ENCODE measurements around the gene MCTP2.
A peak's percentile ranks its signal among the peaks of the same experiment; 100 is the strongest.

Gene MCTP2

DNA sequence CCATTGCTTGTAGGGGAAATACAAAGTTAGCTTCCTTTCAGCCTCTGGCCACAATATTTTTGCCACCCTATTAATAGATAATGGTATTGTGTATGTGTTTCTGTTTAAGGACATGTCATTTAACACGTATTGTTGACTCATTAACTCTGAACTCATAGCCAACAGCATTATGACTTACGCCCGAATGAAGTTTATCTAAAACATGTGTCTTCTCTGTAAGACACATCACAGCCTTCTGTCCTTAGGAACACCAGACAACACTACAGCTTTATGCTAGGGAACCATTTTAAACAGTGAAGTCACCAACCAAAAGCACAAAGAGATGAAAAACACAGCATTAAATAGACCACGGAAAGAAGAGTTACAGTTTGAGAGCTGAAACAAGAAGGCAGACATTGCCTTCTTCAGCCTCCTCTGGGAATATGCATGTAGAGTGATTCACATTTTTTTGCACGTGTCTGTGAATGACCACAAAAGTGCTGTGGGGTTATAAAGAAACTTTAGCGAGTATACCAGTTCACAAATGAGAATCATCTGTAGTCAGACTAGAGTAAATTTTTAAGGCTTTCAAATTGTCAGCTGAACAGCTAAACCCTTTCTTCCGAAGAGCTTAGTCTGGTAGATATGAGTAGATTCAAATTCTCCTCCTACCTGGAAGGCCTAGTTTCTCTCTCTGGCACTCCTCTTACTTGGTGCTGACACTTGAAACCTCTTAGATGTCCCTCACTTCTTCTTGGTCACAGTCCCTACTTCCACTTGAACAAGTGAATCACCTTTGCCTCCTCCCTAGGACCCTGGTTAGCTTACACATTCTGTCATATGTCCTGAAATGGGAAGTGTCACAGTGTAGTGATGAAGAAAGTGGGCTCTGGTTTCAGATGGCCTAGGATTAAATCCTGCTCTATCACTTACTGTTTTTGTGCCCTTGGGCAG lies 32.2 kb downstream of the MCTP2 start:
- Histone ChIP-seq H3K4me2 (ENCODE audit: low read depth, low read length, poor library complexity, severe bottlenecking) (peak overlapping the region; percentile 90), H3K9ac (ENCODE audit: low read length) (peak overlapping the region; percentile 52), H3K27ac (ENCODE audit: low read depth, low read length) (peak overlapping the region; percentile 98)

DNA sequence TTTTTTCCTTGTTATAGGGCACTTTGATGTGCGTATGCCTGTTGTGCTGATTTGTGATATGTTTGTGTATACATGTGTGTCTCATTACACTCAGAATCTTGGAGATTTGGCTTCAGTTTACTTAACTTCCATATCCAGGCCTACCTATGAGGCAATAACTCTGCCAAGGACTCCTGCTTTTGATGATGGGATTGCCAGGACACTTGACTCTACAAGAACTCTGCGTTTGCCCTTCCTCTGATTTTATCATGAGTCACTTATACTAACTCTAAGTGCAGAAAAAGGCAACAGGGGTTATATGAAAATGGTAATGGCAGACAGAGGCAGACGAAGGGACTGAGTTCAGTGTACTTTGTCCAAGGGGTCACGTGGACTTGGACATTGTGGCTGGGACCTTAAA lies 33.6 kb downstream of the MCTP2 start:
- Histone ChIP-seq H3K79me2 (ENCODE audit: insufficient read depth, low read length) (peaks cover 99% of the 10 kb centered on the region), H3K4me2 (ENCODE audit: low read depth, low read length, poor library complexity, severe bottlenecking) (peak overlapping the region; percentile 90), H3K36me3 (ENCODE audit: low read length) (peaks cover 9% of the 10 kb centered on the region; the same call in 1 of the 2 replicates), H3K27ac (ENCODE audit: low read depth, low read length) (peak overlapping the region; percentile 98), H3F3A (ENCODE audit: insufficient read depth) (peaks cover 45% of the 10 kb centered on the region), H3K9me3 (ENCODE audit: insufficient read depth, low read length) (no peaks in the 10 kb centered on the region), H3K27me3 (ENCODE audit: low read length) (no peaks in the 10 kb centered on the region), H4K20me1 (ENCODE audit: low read depth, low read length) (no peaks in the 10 kb centered on the region), H2AFZ (ENCODE audit: low read depth, low read length, severe bottlenecking) (no peak overlapping the region), H3K9me2 (replicated peaks; ENCODE audit: insufficient read depth, low read length) (no peaks in the 10 kb centered on the region), H3K9ac (ENCODE audit: low read length) (peak overlapping the region; percentile 11), H3K4me3 (ENCODE audit: insufficient read depth, low read length, poor library complexity, severe bottlenecking) (no peak overlapping the region)
- TF ChIP-seq, protein P1, sequence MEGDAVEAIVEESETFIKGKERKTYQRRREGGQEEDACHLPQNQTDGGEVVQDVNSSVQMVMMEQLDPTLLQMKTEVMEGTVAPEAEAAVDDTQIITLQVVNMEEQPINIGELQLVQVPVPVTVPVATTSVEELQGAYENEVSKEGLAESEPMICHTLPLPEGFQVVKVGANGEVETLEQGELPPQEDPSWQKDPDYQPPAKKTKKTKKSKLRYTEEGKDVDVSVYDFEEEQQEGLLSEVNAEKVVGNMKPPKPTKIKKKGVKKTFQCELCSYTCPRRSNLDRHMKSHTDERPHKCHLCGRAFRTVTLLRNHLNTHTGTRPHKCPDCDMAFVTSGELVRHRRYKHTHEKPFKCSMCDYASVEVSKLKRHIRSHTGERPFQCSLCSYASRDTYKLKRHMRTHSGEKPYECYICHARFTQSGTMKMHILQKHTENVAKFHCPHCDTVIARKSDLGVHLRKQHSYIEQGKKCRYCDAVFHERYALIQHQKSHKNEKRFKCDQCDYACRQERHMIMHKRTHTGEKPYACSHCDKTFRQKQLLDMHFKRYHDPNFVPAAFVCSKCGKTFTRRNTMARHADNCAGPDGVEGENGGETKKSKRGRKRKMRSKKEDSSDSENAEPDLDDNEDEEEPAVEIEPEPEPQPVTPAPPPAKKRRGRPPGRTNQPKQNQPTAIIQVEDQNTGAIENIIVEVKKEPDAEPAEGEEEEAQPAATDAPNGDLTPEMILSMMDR (IDR thresholded peaks at IDR 0.05; ENCODE audit: insufficient read depth, low read length, poor library complexity, severe bottlenecking) = no peak
- no peak for TF ChIP-seq EZH2phosphoT487 (conservative IDR thresholded peaks at IDR 0.05; ENCODE audit: low read length)

More for the DNA sequence above, 32.2 kb downstream of the MCTP2 start:
- Histone ChIP-seq H3K4me3 (ENCODE audit: insufficient read depth, low read length, poor library complexity, severe bottlenecking) (peak overlapping the region; percentile 18), H3K9me2 (replicated peaks; ENCODE audit: insufficient read depth, low read length) (no peaks in the 10 kb centered on the region), H2AFZ (ENCODE audit: low read depth, low read length, severe bottlenecking) (no peak overlapping the region), H3K27me3 (ENCODE audit: low read length) (no peaks in the 10 kb centered on the region), H3F3A (ENCODE audit: insufficient read depth) (peaks cover 59% of the 10 kb centered on the region), H3K36me3 (ENCODE audit: low read length) (0 out of 2 replicates have a peak, but pooled peaks cover 5% of the 10 kb centered on the region), H3K79me2 (ENCODE audit: insufficient read depth, low read length) (peaks cover 97% of the 10 kb centered on the region), H3K9me3 (ENCODE audit: insufficient read depth, low read length) (no peaks in the 10 kb centered on the region), H4K20me1 (ENCODE audit: low read depth, low read length) (no peaks in the 10 kb centered on the region)
- TF ChIP-seq, protein P1 (IDR thresholded peaks at IDR 0.05; ENCODE audit: insufficient read depth, low read length, poor library complexity, severe bottlenecking) = no peak
- no peak for TF ChIP-seq EZH2phosphoT487 (conservative IDR thresholded peaks at IDR 0.05; ENCODE audit: low read length)

DNA sequence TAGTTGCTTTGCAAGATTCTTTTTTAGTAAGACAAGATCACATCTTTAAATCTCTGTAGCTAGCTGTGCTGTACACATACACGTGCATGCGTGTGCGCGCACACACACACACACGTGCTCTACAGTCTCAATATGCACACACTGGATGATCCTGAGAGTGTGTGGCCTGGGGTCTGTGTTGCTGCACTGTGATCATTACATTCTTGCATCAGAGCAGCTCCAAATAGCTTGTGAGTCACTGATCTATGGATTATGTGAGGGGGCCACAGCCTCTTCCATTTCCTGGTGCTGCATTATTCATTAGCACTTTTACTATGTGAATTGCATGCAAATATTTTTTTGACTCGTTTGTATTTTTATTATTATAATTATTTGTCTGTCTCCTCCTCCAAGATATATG lies 34.6 kb downstream of the MCTP2 start:
- H3K36me3 ChIP-seq (ENCODE audit: low read length) = peaks cover 5% of the 10 kb centered on the region; the same call in 1 of the 2 replicates
- no peaks in the 10 kb centered on the region for H4K20me1 ChIP-seq (ENCODE audit: low read depth, low read length)
- no peaks in the 10 kb centered on the region for H3K27me3 ChIP-seq (ENCODE audit: low read length)
- no peak overlapping the region for H2AFZ ChIP-seq (ENCODE audit: low read depth, low read length, severe bottlenecking)
- H3K79me2 ChIP-seq (ENCODE audit: insufficient read depth, low read length) = peaks cover 99% of the 10 kb centered on the region
- no peaks in the 10 kb centered on the region for H3K9me2 ChIP-seq (replicated peaks; ENCODE audit: insufficient read depth, low read length)
- TF ChIP-seq, protein P1 (IDR thresholded peaks at IDR 0.05; ENCODE audit: insufficient read depth, low read length, poor library complexity, severe bottlenecking) = no peak
- TF ChIP-seq EZH2phosphoT487 (conservative IDR thresholded peaks at IDR 0.05; ENCODE audit: low read length) = no peak
- no peaks in the 10 kb centered on the region for H3K9me3 ChIP-seq (ENCODE audit: insufficient read depth, low read length)
- peak overlapping the region; percentile 30 for H3K9ac ChIP-seq (ENCODE audit: low read length)
- H3K27ac ChIP-seq (ENCODE audit: low read depth, low read length) = peak overlapping the region; percentile 98
- H3F3A ChIP-seq (ENCODE audit: insufficient read depth) = peaks cover 35% of the 10 kb centered on the region
- peak overlapping the region; percentile 90 for H3K4me2 ChIP-seq (ENCODE audit: low read depth, low read length, poor library complexity, severe bottlenecking)
- peak overlapping the region; percentile 19 for H3K4me3 ChIP-seq (ENCODE audit: insufficient read depth, low read length, poor library complexity, severe bottlenecking)
